GM12891 (cell line): ENCODE results near the gene RIMBP2.

ENCODE experiments used
- PAX5 ChIP-seq: IDR thresholded peaks from 2 replicates; pipeline ENCODE4 v1.6.1; 2011; ENCODE audit warnings: low read length, moderate library complexity, mild to moderate bottlenecking; ENCODE audit not compliant: insufficient read depth, severe bottlenecking
- POLR2A ChIP-seq: IDR thresholded peaks from 2 replicates; pipeline ENCODE4 v1.6.1; 2011; ENCODE audit warnings: low read depth, low read length, control low read depth
- POLR2AphosphoS5 ChIP-seq: IDR thresholded peaks from 2 replicates; pipeline ENCODE4 v1.6.1; 2011; ENCODE audit warnings: low read depth, low read length, control low read depth

DNA sequence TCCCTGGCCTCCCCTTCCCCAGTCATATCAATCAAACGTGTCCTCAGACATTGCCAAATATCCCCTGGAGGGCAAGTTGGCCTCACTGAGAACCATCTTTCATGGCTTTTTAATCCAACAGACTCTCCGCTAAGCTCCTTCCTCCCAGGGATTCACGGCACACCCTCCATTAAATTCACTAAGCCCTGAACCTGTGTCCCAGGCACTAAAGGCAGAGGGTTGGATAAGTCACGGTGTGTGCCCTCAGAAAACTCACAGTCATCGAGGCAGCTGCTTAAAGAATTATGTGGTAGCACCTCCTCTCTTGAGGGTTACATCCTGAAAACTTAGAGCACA, 211.3 kb downstream of the RIMBP2 start:
- TF ChIP-seq POLR2AphosphoS5 (no peak), POLR2A (no peak), PAX5 (no peak)
